ENCODE data around the gene MICU2.

DNA sequence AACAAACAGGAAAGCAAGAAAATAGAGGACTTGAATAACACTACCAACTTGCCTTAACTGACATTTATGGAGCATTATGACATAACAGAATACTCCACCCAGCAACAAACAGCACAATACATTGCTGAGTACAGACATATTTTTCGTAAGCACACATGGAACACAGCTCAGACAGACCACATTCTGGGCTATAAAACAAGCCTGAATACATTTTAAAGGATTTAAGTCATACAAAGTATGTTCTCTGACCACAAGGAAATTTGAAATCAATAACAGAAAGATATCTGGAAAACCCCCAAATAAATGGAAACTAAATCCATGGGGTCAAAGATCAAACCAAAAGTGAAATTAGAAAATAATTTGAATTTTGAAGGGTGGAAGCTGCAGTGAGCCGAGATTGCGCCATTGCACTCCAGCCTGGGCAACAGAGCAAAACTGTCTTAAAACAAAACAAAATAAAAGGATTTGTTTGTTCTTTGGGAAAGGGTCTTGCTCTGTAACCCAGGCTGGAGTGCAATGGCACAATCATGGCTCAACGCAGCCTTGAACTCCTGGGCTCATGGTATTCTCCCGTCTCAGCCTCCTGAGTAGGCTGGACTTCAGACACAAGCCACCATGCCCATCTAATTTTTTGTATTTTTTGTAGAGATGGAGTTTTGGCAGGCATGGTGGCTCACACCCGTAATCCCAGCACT, 150.4 kb downstream of the MICU2 start:
- TF ChIP-seq CTCF (conservative IDR thresholded peaks at IDR 0.05; ENCODE audit: low read length) (no peak), EZH2phosphoT487 (IDR thresholded peaks at IDR 0.05; ENCODE audit: borderline replicate concordance, low read depth, low read length) (no peak)

Measured in OCI-LY7 (cell line).